ENCODE data around the gene MAGI2.
"Not testable (repeated sequence)": the region's sequence is repeated elsewhere in the genome, so short reads cannot be mapped to it uniquely, and the experiment has no call there.

The MAGI2 gene

DNA sequence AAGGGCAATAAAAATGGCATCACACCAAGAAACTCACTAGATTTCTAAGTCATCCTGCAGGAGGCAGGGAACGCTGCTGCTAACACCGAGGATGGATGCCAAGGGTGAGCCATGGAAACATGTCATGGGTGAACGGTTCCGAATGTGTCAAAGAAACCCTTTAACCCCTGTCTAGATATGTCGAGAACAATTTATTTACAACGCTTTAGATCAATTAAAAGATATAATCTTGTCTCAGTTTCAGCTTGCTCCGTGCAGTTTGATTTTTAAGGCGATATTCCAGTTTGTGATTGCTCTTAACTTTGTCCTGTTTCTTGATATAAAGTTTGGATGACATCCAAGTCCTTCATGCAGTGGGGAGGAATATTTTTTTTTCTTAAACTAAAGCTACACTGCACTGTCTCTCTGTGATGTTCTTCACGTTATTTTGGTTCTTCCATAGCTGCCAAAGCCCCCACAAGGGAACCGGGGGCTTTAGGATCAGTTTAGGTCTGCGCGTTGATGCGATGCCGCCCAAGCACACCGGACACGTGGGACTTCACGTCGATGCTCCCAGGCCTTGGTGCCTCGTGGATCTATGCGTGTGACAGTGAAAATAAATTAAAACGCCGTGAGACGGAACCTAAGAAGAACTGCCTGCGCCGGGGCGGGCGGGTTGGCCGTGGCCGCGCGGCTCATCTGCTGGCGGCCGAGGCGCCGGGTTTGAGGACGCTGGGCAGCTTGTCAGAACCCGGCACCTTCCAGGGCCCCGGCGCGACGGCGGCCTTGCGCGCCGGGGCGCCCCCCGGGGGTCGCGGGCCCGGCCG lies 1434.6 kb downstream of the MAGI2 start:
- peak in 5 of 14 donors; percentile 1 to 53 (median 18) for DNase-seq

DNA sequence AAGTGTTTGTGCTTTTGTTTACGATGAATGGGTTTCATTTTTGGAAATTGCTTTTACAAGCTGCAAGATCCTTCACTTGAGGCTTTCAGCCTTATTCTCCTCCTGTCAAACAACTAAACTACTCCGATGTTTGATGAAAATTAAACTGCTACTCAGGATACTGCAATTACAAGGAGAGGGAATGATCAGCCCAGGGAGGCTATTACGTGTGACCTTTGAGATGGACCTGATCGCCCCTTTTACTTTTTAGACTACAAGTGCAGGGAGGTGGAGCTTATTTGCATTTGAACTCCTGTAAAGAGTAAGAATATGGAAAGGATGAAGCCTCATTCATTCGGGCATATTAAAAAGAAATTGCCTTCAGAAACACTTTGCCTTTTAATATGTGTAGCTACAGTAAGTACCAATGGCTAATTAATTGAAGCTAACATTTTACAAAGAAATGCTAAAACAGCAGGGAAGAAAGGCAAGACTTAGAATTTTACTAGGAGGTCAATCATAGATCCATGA lies 1435.8 kb downstream of the MAGI2 start:
- no peak for DNase-seq

DNA sequence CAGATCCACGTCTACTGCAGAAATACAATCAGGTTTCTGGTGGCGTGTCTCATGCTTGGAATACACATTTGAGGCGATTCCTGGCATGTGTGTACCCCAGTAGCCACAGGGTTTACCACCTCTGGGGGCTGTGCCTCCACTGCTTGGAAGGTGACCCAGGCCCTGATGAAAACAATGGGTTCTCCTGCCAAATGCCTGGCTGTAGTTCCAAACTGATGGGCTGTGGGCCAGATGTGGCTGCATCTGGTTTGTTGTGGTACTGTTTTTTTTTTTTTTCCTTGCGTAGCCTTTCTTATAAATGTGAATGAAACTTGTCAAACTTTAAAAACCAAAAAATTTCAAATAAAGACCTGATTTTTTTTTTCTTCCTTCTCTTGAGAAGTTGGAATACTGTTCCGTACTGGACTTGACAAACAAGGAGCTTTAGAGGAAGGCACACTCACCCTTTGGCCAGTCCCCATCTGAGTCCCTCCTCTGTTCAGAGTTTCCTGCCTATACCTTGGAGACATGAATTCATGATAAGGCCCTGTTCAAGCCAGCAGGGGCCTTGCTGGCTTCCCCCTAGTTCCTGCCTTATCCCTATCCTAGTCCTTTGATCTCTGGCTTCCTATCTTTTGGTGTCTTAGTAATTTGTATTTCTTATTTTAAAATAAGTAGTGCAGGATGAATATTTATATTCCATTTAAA lies 1437.8 kb downstream of the MAGI2 start:
- DNase-seq = no peak

DNA sequence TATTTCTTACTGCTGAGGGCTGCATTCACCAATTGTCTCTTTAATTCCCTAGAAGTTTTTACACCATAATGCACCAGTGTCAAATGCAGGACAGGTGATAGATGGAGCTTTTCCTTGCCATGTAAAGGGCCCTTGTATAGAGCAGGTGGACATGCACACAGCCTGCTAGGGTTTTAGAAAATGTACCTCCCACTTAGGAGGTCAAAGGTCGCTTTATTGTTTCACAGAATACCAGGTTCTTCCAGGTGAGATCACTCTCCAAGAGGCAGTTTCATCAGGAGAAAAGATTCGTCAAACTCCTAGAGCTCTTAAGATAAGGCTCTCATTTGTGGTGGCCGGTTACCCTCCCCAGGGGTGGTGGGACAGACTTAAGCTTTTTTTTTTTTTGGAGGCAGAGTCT lies 1439.1 kb downstream of the MAGI2 start:
- no peak for DNase-seq

GRCh38 chr7:78013386-78013785 lies 1440.1 kb downstream of the MAGI2 start:
- no peak for DNase-seq

GRCh38 chr7:78011642-78012041 lies 1441.8 kb downstream of the MAGI2 start:
- no peak for DNase-seq

DNA sequence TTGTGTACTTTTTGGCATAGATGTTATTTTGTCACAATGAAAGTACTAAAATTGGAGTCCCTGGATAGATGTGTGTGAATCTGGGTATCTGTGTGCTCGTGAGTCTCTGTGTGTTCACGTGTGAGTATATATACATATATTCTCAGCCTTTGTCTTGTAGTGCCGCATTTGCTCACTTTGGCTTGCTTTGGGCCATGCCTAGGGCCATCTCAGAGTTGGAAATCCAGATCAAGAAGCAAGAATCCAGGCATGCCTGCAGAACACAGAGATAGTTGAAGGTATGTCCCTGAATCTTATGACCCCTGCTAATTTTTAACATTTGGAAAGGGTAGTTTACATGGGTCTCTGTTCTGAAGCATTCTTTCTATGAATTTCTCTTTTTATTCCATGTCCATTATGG lies 1446.2 kb downstream of the MAGI2 start:
- no peak for DNase-seq

GRCh38 chr7:78006063-78006755 lies 1447.3 kb downstream of the MAGI2 start:
- no peak for DNase-seq

- no peak for DNase-seq
These were observed 1450.8 kb downstream of the MAGI2 start for GRCh38 chr7:78002715-78003114.

- no peak for DNase-seq
These were observed 1451.4 kb downstream of the MAGI2 start for GRCh38 chr7:78002021-78002420.

- not testable (repeated sequence) for DNase-seq
These were observed 1454.3 kb downstream of the MAGI2 start for GRCh38 chr7:77999168-77999567.

- DNase-seq = no peak
These were observed 1457.8 kb downstream of the MAGI2 start for GRCh38 chr7:77995717-77996116.

GRCh38 chr7:77993838-77994237 lies 1459.6 kb downstream of the MAGI2 start:
- no peak for DNase-seq

GRCh38 chr7:77991656-77992055 lies 1461.8 kb downstream of the MAGI2 start:
- DNase-seq = no peak

- no peak for DNase-seq
These were observed 1463.4 kb downstream of the MAGI2 start for GRCh38 chr7:77989981-77990566.

GRCh38 chr7:77985974-77986339 lies 1467.5 kb downstream of the MAGI2 start:
- DNase-seq = no peak

- no peak for DNase-seq
These were observed 1468.1 kb downstream of the MAGI2 start for GRCh38 chr7:77985232-77985973.

GRCh38 chr7:77983973-77984372 lies 1469.5 kb downstream of the MAGI2 start:
- DNase-seq = no peak

DNA sequence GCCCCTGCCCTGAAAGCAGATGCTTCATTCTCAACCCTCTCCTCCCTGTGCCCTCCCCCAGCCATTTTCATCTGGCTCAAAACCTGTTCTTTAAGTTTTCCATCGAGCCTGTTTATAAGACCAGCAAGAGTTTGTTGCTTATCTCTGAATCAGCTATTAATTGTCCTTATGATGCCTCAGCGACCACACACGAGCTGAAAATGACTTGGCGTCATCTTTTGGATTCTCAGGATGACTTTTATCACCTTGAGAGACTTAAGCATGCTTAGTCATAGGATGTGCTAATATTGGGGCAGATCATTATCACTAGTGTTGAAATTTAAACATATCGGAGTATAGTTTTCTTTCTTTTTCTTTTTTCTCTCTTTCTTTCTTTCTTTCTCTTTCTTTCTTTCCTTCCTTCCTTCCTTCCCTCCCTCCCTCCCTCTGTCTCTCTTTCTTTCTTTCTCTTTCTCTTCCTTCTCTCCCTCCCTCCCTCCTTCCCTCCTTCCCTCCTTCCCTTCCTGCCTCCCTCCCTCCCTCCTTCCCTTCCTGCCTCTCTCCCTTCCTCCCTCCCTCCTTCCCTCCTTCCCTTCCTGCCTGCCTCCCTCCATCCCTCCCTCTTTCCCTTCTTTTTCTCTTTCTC lies 1470.4 kb downstream of the MAGI2 start:
- no peak for DNase-seq

- no peak for DNase-seq
These were observed 1473.3 kb downstream of the MAGI2 start for GRCh38 chr7:77980087-77980713.

GRCh38 chr7:77979219-77979618 lies 1474.2 kb downstream of the MAGI2 start:
- DNase-seq = no peak

Measured in C1 segment of cervical spinal cord (tissue), 14 donors.